GM21423 (cell line): Measurements from ENCODE around the gene RBM5.

Source experiments
- ATAC-seq: cut with Tn5 transposase; IDR thresholded peaks from one replicate; pipeline ENCODE4 v1.9.1; 2021; ENCODE audit warnings: mild to moderate bottlenecking, moderate library complexity; ENCODE audit not compliant: unreplicated experiment

The RBM5 gene

DNA sequence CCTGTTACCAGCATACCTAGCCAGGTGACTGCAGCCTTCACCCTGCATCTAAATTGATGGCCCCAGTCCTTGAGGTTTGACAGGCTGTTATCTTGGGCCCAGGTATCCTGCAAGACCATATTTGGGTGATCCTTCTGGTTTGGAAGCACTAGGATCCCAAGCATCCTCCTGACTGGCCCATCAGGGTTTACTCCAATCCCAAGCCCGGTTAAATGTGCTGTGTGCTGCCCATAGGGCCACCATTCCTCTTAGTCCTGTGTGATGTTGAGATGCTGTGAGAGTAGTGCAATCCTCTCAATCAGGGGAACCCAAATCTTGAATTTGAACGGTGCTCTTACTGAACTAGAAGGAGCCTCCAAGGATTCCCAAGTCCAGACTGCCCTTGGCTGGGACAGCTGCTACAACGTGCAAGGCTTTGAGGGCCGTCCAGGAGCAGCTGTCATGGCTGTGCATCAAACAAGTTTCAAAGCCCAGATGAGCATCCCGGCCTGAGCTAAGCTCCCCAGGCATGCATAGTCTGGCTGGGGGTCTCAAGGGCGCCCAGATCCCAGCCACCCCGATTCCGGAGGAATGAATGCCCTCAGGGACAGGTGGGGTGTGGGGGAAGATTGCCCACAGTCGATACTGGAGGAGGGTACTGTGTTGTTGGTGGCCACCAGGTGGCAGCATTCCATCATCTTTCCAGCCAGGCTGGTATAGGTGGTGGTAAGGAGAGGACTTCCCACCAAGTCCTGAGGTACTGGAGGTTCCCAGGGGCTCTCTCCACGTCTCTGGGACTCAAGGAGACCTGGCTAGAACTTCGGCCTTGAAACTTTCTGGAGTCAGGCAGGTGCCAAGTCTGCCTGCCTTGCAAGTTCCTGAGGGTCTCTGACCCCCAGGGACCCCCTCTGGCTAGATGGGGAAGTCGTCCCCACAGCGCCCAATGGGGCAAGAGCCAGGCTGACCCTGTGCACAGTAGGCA lies 32.6 kb downstream of the RBM5 start:
- ATAC-seq: no peak

DNA sequence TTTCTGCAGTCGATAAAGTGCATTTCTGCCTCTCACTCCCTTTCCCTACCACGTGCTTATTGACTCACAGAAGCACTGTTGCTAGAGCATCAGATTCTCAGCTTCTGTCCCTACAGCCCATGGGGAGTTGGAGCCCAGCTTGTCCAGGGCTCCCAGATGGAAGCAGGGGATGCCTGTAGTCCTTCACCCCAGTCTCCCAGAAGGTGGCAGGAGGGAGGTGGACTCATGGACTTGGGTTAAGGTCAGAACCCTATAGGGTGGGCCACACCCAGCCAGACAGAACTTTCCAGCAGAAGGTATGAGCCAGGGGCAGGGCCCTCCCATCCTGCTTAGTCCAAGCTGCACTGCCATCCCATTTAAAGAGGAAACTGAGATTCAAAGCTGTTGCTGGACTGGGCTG lies 33.4 kb downstream of the RBM5 start:
- ATAC-seq: no peak

DNA sequence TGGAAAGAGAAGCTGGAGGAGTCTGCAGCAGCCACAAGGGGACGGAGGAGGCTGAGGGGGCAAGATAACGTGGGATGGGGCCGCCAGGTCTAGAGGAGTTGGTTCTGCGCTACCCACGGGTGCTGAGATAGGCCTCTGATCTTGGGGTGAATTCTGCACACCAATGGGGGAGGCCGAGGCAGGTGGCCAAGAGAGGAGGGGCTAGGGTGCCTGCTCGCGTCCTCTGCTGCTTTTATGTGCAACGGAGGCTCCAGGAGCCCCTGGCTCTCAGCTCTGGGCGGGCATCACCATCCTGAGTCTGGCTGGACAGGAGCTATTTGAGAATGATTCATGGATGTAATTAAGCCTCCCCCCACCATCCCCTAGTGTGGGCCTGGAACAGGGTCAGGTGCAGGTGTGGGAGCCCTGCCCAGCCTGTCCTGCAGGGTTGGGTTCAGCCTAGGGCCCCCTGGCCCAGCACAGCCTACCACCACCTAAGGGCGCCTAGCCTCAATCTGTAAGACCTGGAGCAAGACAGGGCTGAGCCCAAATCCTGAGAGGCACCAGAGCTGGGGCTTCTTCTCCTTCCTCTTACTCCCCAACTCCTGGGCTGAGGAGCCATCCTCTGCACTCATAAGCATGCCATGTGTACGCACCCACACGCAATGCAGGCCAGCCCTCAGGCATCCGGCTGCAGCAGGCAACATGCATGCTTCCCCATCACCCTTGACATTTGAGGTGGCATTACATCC lies 34.1 kb downstream of the RBM5 start:
- ATAC-seq: no peak

DNA sequence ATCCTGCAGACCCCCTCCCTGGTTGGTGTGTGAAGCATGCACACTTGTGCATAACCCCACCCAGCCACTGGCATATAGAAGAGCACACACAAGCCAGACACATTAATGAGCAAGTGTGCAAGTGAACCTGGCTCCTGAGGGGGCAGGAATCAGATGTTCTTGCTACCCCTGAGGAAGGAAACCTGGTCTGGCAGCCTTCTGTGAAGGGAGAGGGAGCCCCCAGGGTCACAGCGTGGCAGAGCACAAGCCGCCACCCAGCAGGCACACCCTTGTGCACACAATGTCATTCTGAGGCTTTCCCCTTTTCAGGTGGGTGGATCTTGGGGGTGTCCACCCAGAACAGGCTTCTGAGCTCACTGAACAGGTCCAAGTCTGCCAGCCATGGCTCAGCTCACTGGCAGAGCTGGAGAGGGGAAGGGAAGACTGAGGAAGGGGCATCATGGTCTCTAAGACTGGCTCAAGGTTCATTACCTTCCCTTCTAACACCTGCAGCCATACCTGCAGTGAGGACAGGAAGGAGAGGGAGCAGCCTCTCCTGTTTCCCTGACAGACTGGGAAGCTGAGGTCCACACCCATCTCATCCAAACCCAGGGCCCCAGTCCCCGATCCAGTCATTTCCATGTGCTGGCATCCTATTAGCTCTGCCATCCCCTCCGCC lies 34.8 kb downstream of the RBM5 start:
- no peak for ATAC-seq

DNA sequence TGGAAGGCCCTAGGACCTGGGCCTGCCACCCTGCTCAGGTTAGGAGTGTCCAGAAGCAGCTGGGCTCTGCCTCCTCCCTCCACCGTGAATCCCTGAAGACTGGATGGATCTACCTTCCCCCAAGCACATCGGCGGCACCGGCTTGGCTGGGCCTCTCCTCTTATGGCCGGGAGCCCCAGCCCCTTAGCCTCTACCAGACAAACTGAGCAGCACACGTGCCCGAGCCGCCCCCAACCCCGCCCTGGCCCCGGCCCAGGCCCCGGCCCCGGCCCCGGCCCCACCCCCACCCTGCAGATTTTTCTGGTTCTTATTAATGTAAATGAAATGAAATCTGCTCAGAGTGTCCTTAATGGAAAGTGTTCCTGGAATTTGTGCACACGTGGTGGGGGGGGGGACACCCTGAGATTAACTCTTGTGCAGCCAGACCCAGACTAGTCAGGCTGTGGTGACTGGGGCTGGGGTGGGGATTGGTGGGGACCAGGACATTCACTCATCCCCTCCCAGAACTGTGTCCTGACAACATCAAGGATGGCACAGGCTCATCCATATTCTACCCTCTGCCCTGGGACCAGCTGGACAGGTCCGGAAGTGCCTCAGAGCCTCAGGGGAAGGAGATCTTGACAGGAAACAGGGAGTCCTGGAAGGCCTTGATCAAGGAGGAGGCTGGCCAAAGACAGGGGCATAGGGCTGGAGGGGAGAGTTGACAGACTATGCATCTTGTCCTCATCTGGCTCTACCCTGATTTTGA lies 35.5 kb downstream of the RBM5 start:
- no peak for ATAC-seq

DNA sequence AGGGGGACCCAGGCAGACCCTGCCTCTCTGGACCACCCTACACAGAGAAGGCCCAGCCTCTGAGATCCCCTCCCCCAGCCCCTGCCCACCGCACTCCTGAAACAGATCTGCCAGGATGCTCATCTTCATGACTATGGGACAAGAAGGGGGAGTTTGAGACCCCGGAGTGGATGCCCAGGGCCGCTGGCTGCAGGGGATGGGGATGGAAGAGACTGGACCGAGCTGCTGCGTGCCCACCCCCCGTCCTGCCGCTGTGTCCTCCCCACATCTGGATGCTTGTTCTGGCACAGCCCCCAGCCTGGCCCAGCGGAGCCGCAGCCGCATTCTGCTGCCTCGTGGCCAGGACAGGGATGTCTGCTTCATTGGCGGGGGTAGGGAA lies 36.1 kb downstream of the RBM5 start:
- no peak for ATAC-seq

DNA sequence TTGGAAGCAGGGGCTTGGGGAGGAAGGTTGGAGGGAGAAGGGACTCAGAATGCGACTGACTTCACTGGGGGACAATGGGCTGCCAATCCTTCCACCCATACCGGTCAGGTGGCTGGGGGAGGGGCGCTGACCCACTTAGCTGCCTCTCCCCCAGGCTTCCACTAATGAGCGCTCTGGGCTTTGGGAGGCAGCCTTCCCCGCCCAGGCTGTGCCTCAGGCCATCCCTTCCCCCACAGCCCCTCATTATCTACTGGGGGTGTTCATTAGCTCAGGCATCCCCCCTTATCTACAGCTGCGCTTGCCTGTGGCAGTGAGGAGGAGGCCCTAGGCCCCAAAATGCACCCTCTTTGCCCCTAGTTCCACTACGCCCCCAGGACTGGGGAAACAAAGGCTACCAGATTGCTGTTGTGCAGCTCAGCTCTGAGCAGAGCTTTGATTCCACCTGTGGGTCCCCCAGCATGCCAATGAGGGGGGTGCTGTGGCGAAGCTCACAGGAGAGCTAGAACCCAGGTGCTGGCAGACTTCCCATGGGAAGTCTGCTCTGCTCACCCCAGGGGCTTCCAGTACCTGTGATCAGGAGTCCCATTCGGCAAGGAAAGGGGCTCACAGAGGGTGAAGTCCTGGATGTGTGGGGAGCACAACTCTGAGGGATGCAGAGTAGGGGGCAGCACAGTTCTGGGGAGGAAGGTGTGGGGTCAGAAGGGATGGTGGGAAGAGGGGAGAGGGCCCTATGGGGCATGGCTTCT lies 37.0 kb downstream of the RBM5 start:
- no peak for ATAC-seq

DNA sequence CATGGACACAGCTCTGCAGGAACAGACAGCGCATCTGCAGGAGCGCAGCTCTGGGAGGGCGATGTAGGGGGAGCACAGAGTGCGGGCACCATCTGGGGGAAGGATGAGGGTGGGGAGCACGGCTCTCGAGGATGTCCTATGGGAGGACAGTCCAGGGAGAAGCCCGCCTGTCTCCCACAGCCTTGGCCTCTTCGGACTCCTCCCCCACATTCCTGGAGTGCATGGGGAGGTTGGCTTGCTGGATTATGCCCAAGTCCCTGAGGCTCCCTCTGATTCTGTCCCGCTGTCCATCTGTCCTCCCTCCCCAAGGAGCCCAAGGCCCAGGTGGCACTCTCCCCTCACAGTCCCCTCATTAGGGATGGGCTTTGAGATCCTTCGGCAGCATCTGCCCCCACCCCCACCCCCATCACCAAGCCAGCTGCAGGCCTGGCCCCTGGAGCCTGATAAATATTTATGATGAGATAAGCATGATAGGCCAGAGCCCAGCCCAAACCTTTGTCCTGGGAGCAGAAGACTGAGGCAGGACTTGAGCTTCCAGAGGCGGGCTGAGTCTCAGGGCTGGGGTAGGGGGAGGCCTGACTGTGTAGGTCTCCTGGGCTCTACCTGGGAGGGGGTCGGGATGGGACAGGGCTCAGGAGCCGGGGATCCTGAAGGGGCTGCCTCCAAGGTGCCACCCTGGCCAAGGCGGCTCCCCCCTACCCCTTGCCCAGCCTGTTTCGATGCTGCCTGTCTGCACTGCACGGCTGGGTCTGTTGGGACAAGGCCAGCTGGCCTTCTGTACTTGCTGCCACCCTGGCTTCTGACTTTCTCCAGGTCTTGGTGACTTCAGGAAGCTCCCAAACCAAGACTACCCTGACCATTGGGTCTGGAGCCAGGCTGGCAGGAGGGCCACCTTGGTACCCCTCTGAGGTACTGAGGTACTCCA lies 37.8 kb downstream of the RBM5 start:
- no peak for ATAC-seq

DNA sequence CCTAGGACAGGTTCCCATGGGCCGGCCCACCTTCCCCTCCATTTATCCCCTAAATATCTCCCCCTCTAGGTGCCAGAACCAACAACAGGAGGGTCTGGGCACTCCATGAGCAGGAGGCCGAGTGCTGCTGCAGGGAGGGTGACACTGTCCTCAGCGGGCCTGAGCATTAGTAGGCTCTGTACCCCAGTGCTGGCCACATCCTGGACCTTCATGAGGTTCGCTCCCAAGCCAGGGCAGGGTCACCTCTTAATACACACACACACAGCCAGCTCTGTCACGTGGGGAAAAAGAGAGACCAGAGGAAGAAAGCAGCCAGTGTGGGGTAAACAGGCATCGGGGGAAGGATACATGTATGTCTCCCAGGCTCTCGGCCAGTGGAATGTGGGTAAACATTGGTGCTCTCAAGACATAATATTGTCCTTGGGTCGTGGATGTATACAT lies 38.6 kb downstream of the RBM5 start:
- no peak for ATAC-seq

DNA sequence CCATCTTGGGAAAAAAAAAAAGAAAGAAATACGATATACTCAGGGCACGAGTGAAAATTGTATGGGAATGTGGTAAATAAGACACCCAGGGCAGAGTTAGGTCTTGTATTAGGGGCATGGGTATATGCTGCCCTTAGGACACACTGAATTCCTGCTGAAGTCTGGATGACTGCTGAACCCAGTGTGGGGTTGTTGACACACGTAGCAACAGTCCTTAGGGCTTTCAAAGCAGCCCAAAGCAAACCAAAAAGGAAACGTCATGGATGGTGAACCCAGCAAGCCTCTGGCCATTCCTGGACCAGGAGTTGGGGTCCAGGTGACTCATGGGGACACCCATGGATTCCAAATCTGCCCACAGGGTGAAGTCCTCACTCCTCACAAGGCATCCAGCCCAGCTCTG lies 39.3 kb downstream of the RBM5 start:
- no peak for ATAC-seq

DNA sequence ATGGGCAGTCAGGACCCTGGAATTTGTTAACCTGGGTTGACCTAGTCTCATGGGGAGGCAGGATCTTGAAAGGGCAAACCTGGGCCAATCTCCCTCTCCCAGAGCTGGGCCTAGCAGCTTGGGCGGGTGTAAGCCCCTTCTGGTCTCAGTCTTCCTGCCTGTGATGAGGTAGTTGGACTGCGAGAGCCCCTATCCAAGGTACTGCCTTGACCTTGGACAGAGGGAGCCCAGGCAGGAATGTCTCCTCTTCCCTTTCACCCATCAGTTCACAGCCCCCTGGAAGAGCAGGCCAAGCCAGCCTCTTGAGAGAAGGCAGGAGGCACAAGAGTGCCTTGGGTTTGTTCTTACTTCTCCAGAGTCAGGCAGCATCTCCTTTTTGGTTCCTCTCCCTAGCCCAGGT lies 41.7 kb downstream of the RBM5 start:
- no peak for ATAC-seq

DNA sequence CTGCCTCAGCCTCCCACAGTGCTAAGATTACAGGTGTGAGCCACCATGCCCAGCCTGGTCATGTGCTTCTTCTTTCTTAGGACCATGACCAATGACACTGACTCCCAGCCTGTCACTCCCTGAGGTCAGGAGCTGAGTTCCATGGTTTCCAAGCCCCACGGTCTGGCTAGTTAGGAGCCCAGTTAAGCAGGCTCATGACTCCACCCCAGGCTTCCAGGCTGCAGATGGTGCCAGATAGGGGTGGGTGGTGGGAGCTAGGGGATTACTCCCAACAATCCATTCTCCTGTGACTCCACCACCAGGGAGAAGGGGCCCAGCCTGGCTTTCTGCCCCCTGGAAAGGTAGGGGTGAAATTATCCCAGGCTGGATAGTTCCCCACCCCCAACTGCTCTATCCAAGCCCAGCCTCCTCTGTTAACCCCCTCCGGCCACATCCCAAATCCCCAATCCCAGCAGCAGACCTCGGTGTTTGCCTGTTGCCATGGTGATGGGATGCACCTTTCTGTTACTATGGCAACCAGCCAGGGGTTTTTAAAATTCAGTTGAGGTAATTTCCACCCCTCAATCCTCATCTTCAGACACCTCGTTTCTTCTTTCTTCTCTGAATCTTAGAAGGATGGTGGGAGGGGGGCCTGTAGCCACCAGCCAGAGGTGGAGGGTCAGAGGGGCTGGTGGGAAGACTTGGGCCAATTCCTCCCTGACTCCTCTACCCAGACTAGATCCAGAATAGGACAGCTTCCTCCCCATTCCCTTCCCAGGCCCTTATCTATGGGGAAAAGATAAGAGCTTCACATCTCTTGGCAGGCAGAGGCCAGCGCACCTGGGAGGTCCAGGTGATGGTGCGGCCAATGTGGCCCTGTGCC lies 43.9 kb downstream of the RBM5 start:
- no peak for ATAC-seq

DNA sequence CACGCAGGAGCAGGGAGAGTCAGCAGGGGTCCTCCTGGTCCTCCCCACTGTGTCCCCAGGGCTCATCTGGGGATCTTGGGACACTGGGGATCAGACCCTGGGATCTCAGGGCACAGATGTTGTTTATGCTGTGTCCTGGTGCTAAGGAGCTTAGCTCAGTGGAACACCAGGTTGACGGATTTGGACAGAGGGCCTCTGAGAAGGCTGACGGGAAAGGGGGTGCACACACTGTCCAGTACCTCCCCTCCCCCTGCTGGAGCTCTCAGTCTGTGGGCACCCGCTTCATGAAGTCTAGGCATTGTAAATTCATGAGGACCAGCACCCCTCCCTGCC lies 44.5 kb downstream of the RBM5 start:
- ATAC-seq: no peak

DNA sequence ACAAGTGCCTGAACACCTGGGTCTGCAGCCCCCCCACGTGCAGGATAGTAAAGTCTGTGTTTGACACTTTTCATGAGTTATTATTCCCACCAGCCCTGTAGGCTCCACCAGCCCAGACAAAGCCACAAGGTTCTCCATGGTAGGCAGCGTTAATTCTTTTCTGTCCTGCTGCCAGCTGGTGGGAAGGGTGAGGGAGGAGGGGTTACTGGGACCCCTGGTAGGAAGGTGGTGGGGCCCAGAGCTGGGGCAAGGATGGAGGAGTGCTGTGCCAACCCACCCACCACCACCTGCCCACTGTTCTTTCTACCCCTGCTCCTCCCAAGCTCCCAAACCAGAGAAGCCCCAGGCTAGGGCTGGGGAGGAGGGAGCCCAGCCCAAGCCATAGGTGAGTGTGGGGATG lies 45.6 kb downstream of the RBM5 start:
- ATAC-seq: no peak

DNA sequence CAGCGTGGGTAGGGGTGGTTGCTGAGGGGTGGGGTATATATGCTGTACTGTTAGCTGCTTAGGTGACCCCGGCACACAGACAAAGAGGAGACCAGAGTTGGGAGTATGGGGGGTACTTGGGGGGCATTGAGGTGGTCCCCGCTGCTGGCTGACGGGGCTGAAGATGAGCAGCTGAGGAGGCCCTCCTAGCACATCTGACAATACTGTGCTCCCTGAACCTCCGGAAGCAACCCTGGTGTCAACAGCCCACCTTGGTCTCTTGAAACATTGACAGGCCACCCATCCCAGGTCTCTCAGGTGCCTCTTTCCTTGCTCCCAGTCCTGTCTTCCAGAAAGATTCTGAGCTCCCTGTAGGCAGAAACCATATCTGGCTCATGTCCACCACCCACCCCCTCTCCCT lies 47.2 kb downstream of the RBM5 start:
- no peak for ATAC-seq

DNA sequence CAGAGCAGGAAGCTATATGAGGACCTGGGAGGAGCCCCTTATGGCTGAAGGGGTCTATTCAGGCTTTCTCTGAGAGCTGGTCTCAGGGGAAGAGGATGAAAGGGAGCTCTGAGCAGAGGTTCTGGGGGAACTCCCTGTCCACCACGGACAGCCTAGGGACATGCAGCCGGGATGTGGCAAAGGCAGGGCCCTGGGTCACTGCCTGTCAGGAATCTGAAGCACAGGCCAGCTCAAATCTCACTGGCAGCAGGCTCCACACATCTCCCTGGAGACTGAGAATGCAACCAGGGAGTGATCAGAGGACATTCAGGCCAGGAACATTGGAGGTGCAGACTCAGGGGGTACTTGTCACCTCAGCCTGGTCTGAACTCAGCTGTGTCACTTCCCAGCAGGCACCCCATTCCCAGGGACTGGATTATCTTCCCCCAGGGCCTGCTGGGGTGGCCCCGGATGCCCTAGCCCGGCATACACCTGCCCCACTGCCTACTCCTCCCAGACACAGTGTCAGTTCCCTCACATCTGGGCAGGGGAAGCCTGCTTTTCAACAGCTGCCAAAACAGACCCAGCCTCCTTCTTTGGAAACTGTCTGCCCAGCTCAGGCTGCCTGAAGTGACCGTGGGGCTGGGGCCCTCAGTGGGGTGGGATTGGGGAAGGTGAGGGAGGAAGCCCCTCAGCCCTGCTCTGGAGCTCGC lies 48.1 kb downstream of the RBM5 start:
- ATAC-seq: no peak

DNA sequence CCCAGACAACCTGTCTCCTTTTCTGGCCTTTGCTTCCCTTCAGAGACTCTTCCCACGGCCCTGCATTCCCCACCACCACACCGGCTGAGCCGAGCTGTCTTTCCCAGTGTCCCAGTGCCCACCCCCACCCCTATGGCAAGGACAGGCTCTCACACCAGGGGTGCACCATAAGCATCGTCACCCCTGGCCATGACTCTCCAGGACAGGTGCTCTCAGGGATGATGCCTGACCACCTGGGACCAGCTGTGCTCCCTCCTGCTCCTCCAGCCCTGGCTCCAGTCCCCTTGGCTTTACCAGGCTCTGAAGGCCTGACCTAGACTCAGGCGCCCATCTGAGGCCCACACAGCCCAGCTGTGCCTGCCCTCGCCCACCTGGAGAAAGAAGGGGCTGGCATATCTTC lies 48.8 kb downstream of the RBM5 start:
- no peak for ATAC-seq
